Raji (cell line): ENCODE data around the gene DERL2.

Source experiments
- POLR2A ChIP-seq: IDR thresholded peaks from 2 replicates; pipeline ENCODE4 v1.6.1; 2011; ENCODE audit warnings: low read depth, low read length, control low read depth; ENCODE audit not compliant: insufficient read depth

DERL2 gene

DNA sequence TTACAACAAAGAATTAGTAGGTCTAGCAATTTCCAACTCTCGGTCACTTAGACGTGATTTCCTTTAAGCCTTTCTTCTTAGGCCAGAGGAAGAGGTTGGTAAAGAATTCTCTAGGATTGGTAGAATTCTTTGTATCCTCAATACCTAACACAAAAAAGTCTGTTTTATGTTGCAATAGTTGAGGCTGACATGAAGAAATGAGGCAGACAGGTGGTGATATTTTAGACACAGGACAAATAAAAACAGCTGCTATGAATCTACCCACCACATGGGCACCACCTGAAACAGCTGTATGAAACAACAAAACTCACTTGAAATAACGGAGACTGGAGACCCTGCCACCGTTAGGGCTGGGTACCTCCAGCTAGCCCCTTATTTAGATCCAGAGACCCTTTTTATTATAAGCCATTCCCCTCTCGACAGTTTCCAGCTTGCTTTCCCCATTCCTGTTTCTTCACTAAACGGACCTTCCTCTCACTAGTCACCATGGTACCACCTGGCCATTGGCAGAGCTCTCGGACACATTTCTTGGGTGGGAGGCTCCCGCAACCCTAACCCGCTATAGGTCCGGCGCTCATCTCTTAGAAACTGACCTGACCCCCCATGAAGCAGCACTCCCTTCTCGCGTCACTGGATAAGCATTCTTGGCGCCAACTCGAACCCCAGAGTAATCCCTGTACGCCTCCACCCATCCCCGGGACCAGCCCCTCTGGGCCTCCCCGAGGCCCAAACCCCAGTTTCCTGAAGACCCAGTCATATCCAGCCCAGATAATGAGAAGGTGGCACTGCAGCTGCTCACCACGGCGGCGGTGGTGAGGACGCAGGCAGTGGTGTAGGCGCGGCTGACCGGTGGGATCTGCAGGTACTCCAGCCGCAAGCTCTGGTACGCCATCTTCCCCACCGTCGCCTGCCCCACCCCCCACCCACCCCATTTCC, at the start of gene DERL2:
Gene DERL2 (minus strand): TSS at position 909 of the 936 bp plus-strand sequence. CDS start 17 bp downstream, at position 892.
- no peak; the same call in 1 of the 2 replicates for TF ChIP-seq POLR2A

- no peak for TF ChIP-seq POLR2A
These were observed 49.5 kb upstream of the DERL2 start for GRCh38 chr17:5535436-5535835.

DNA sequence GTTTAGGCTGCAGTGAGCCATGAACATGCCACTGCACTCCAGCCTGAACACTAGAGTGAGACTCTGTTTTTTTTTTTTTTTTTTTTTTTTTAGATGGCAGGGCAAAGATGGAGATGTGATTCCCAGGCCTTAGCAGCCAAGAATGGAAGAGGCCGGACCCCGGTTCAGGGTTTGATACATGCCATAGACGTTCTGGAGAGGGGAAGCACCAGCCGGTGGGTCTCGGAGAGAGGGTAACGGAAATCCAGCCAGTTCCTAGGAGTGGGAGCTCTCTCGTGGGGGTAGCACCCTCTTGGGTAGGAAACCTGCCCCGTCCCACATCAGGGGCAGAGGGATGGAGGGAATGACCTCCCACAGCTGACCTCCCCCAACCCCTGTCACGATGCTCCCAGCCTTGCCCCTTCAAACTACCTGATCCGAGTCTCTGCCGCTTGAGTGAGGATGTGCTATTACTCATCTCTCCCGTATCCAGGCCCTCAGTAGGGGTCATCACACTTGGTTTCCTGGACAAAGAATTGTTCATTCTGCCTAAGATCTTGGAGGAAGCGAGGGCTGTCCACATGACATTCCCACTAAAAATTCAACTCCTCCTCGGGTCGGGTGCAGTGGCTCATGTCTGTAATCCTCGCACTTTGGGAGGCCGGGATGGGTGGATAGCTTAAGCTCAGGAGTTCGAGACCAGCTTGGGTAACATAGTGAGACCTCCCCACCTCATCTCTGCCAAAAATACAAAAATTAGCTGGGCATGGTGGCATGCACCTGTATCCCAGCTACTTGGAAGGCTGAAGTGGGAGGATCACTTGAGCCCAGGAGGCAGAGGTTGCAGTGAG, 47.7 kb upstream of the DERL2 start:
- no peak for TF ChIP-seq POLR2A

DNA sequence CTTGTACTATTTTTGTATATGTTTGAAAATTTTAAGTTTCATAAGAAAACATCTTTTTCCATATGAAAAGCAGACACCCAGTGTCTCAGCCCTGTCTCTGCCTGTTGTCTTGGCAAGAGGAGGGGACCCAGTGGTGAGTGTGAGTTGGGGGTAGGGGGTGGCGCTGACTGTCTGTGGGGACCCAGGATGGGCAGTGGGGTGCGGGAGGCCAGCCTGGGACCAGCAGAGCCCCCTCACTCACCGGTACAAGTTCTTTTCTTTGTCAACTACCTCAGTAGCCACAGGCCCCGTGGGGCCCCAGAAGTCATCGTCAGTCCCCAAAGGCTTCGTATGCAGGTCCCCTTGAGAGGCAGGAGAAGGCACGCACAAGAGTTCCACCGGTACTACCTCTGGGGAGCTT, 46.6 kb upstream of the DERL2 start:
- no peak for TF ChIP-seq POLR2A

DNA sequence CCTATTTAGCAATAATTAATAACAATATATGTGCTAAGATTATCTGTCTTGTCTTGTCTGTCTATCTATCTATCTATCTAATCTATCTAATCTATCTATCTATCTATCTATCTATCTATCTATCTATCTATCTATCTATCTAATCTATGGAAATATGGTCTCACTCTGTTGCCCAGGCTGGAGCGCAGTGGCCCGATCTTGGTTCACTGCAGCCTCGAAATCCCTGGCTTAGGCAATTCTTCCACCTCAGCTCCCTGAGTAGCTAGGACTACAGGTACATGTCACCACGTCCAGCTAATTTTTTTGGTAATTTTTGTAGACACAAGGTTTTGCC, 45.1 kb upstream of the DERL2 start:
- no peak for TF ChIP-seq POLR2A

DNA sequence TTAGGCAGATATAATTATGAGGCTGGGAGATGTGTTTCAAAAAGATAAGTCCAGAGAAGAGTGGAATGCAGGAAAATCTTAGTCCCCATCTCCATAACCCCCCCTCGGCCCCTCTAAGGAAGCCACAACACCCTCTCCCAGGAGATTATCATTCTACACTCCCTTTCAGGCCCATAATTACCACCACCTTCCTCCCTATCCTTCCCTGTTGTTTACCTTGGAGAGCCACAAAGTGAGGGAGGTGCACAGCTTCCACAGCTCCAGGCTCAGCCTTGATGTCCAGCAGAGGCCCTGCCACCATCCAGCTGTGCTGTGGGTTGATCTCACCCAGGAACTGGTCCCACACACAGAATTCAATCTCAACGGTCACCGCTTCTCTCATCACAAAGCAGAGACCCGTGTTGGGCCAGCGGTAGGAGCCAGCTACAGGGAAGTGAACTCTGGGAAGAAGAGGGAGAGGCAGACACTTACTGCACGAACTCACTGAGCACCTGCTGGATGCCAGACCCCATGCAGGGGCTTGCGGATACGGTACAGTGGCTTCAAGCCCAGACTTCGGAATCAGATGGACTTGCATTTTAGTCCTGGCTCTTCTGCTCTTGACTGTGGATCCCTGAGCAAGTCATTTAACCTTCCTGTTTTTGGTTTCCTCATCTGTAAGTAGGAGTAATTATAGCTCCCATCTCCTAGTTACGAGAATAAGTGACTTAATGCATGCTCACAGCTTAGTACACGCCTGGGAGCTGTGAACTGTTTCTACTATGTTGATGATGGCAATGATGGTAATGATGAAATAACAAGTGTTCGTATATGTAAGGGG, 44.5 kb upstream of the DERL2 start:
- no peak for TF ChIP-seq POLR2A

- TF ChIP-seq POLR2A: no peak
These were observed 41.7 kb upstream of the DERL2 start for GRCh38 chr17:5527601-5528250.

DNA sequence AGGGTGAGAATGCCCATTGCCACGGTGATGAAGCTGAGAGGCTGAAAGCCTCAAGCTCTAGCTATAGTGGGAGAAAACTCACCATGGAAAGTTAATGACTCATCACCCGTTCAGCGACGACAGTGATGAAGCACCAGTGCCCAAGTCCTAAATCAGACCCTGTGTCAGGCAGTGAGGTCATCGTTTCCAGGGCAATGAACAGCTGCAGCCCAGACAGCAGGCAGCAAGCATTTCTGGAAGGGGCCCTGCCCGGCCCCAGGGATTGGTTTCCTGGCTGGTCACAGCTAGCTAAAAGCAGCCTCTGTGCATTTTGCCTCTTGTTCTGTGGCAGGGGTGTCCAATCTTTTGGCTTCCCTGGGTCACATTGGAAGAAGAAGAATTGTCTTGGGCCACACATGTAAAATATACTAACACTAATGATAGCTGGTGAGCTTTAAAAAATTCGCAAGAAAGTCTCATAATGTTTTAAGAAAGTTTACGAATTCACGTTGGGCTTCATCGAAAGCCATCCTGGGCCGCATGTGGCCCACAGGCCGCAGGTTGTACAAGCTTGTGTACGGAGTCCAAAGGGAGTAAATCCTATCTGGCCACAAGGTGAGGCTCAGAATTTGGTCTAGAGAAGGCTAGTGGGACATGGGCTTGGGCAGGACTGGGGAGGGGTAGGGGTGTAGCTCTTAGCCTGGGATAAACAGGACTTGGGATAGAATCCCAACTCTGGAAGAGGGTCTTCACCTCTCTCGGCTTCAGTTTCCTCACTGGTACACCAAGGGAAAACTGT, 41.0 kb upstream of the DERL2 start:
- no peak for TF ChIP-seq POLR2A

- no peak for TF ChIP-seq POLR2A
These were observed 37.3 kb upstream of the DERL2 start for GRCh38 chr17:5523249-5523648.

- no peak for TF ChIP-seq POLR2A
These were observed 36.5 kb upstream of the DERL2 start for GRCh38 chr17:5522476-5522875.

GRCh38 chr17:5516060-5516792, 30.2 kb upstream of the DERL2 start:
- no peak for TF ChIP-seq POLR2A

DNA sequence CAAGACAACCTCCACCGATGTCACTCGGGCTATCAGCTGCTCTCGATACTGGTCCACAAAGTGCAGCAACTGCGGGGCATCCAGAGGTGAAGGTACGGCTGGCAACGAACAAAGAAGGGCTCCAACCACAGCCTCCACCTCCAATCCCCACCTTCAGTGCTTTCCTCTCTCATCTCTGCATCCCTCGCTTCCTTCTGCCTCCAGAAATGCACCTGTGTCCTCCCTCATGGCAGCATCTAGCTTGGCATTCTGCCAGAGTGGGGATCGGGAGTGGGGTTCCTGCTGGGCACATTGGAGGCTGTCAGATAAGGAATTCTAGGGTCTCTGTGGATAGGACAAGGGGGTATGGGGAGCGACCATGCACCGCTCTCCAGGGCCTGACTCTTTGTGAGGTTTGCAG, 29.0 kb upstream of the DERL2 start:
- no peak for TF ChIP-seq POLR2A

DNA sequence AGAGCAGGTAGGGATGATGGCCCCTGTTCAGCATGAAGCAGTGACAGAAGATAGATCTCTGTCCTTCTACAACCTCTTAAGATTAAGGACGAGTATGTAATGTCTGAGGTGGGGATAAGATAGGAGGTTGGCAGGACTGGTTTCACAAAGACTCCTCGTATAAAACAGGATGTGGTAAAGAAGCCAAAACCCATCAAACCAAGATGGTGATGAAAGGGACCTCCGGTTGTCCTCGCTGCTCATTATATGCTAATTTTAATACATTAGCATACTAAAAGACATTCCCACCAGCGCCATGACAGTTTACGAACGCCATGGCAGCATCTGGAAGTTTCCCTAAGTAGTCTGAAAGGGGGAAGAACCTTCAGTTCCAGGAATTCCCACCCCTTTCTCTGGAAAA, 27.6 kb upstream of the DERL2 start:
- TF ChIP-seq POLR2A: no peak
